Suprapubic skin (tissue), 4 donors: ENCODE data around the gene SPATA6. TPM values are rescaled to one million over a fixed set of nuclear protein-coding genes. Genes with fewer than 3 reads are reported as not detected.
"Not testable (repeated sequence)": the region's sequence is repeated elsewhere in the genome, so short reads cannot be mapped to it uniquely, and the experiment has no call there.

ENCODE experiments used
- DNase-seq, 2 donors: peaks; one replicate each; pipeline ENCODE4 v3.0.0-alpha.2; 2019; ENCODE audit warnings: low spot score in 2 of 2
- H3K27ac ChIP-seq: fragments of 200-600 bp; sonication (generic); one replicate; pipeline ENCODE4 v1.5.1; 2019
- H3K27me3 ChIP-seq: fragments of 200-600 bp; sonication (generic); one replicate; pipeline ENCODE4 v1.5.1; 2019
- H3K36me3 ChIP-seq: fragments of 200-600 bp; sonication (generic); one replicate; pipeline ENCODE4 v1.5.1; 2019
- H3K4me1 ChIP-seq: fragments of 200-600 bp; sonication (generic); one replicate; pipeline ENCODE4 v1.5.1; 2019
- H3K4me3 ChIP-seq: fragments of 200-600 bp; sonication (generic); one replicate; pipeline ENCODE4 v1.5.1; 2019; ENCODE audit warnings: mild to moderate bottlenecking
- H3K9me3 ChIP-seq: fragments of 200-600 bp; sonication (generic); one replicate; pipeline ENCODE4 v1.5.1; 2019
- EP300 ChIP-seq: sonication (generic); formaldehyde crosslinking; IDR thresholded peaks from one replicate; pipeline ENCODE4 v1.6.1; 2017; ENCODE audit warnings: antibody characterized with exemption
- POLR2A ChIP-seq, 2 donors: fragments of 450-650 bp; IDR thresholded peaks; one replicate each; pipeline ENCODE4 v1.6.1; 2017; ENCODE audit warnings: antibody characterized with exemption in 2 of 2, mild to moderate bottlenecking in 2 of 2, moderate library complexity in 2 of 2
- POLR2AphosphoS5 ChIP-seq, 3 donors: sonication (generic); formaldehyde crosslinking; IDR thresholded peaks; one replicate each; pipeline ENCODE4 v1.6.1; 2017; ENCODE audit warnings: antibody characterized with exemption in 3 of 3
- WGBS: methylation state at CpG from one replicate; pipeline ENCODE4 v1.1.5; 2018; 5-methylcytosine and 5-hydroxymethylcytosine counted together
- total RNA-seq, 4 donors: library from RNA; depleted of rRNA; stranded (reverse); fragments of >200 nt; gene quantifications; one replicate each; pipeline ENCODE4 v1.1.0, GENCODE V29; 2016
- TF ChIP-seq, protein P1 (sequence below), 2 donors: fragments of 200-600 bp in 1 of 2; fragments of 450-650 bp in 1 of 2; sonication (generic) in 1 of 2; IDR thresholded peaks; one replicate each; pipeline ENCODE4 v1.5.1; 2016 to 2019; ENCODE audit warnings: antibody characterized with exemption in 2 of 2, mild to moderate bottlenecking in 1 of 2, moderate library complexity in 1 of 2

The SPATA6 gene
- total RNA-seq, 4 donors from 2014 or later, result 7.0 to 44.2 (median 10.8) TPM

DNA sequence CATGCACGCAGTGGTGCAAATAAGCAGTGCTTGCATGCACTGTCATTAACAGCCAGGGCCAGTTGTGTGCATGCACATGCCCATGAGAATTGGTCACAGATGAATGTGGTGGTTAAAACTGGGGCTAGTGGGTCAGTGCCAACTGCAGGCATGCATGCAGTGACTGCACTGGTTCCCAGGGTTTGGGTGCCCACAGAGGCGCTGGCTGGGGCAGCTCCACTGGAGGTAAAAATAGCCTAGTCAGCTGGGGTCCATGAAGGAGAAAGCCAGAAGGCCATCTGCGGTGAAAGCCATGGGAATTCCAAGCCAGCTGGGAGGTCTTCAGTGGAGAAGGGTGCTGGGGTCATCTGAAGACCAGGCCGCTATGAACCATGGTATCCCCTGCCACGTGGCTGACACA, 179.3 kb downstream of the SPATA6 start:
- H3K4me3 ChIP-seq, result no peak overlapping the region
- H3K27ac ChIP-seq, result no peak overlapping the region
- H3K4me1 ChIP-seq, result no peaks in the 10 kb centered on the region
- TF ChIP-seq EP300 (no peak), POLR2A (IDR thresholded peaks at IDR 0.05) (no peak), POLR2AphosphoS5 (IDR thresholded peaks at IDR 0.05) (no peak)
- DNase-seq, result no peak
- no peaks in the 10 kb centered on the region for H3K9me3 ChIP-seq
- no peaks in the 10 kb centered on the region for H3K27me3 ChIP-seq
- no peaks in the 10 kb centered on the region for H3K36me3 ChIP-seq
- WGBS, result 92% methylated on average over 4 of the region's 5 CpGs

DNA sequence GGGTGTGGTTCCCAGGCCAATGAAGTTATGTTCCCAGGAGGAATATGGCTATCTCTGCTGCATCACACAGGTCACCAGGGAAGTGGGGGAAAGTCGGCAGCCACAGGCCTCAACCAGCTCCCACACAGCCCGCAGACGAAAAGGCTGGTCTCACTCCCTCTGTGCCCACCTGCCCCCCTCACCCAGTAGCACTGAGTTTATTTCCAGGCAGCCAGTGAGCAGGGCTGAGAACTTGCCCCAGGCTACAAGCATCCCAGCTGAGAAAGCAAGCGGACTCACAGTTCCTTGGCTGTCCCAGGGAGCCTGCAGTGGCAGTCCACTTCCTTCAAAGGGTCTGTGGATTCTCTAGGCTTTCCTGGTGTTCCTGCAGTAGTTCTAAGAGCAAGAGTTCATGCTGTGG, 180.6 kb downstream of the SPATA6 start:
- no CpG with 5 or more reads among the region's 4 CpGs for whole genome bisulfite sequencing
- DNase-seq, result no peak

DNA sequence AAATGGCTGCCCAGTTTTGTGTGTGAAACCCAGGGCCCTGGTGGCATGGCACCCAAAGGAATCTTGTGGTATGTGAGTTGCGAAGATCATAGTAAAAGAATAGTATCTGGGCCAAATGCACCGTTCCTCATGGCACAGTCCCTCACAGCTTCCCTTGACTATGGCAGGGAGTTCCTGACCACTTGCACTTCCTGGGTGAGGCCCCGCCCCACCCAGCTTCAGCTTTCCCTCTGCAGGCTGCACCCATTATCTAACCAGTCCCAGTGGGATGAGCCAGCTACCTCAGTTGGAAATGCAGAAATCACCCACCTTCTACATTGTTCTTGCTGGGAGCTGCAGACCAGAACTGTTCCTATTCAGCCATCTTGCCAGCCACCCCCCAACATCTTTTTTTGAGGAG, 186.5 kb downstream of the SPATA6 start:
- WGBS, result 90% methylated on average over 3 of the region's 3 CpGs

More for the DNA sequence above, 180.6 kb downstream of the SPATA6 start:
- no peak overlapping the region for H3K27ac ChIP-seq
- H3K9me3 ChIP-seq, result no peaks in the 10 kb centered on the region
- TF ChIP-seq POLR2AphosphoS5 (IDR thresholded peaks at IDR 0.05) (no peak), POLR2A (IDR thresholded peaks at IDR 0.05) (no peak), EP300 (no peak)
- TF ChIP-seq, protein P1, sequence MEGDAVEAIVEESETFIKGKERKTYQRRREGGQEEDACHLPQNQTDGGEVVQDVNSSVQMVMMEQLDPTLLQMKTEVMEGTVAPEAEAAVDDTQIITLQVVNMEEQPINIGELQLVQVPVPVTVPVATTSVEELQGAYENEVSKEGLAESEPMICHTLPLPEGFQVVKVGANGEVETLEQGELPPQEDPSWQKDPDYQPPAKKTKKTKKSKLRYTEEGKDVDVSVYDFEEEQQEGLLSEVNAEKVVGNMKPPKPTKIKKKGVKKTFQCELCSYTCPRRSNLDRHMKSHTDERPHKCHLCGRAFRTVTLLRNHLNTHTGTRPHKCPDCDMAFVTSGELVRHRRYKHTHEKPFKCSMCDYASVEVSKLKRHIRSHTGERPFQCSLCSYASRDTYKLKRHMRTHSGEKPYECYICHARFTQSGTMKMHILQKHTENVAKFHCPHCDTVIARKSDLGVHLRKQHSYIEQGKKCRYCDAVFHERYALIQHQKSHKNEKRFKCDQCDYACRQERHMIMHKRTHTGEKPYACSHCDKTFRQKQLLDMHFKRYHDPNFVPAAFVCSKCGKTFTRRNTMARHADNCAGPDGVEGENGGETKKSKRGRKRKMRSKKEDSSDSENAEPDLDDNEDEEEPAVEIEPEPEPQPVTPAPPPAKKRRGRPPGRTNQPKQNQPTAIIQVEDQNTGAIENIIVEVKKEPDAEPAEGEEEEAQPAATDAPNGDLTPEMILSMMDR (IDR thresholded peaks at IDR 0.05), result no peak
- no peak overlapping the region for H3K4me3 ChIP-seq
- H3K4me1 ChIP-seq, result no peaks in the 10 kb centered on the region
- no peaks in the 10 kb centered on the region for H3K36me3 ChIP-seq
- no peaks in the 10 kb centered on the region for H3K27me3 ChIP-seq

DNA sequence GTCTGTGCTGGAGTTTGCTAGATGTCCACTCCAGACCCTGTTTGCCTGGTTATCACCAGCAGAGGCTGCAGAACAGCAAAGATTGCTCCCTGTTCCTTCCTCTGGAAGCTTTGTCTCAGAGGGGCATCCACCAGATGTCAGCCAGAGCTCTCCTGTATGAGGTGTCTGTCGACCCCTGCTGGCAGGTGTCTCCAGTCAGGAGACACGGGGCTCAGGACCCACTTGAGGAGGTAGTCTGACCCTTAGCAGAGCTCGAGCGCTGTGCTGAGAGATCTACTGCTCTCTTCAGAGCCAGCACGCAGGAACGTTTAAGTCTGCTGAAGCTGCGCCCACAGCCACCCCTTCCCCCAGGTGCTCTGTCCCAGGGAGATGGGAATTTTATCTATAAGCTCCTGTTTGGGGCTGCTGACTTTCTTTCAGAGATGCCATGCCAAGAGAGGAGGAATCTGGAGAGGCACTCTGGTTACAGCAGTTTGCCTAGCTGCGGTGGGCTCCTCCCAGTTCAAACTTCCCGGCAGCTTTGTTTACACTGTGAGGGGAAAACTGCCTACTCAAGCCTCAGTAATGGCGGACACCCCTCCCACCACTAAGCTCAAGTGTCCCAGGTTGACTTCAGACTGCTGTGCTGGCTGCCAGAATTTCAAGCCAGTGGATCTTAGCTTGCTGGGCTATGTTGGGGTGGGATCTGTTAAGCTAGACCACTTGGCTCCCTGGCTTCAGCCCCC, 187.1 kb downstream of the SPATA6 start:
- H3K36me3 ChIP-seq, DNase-seq, H3K4me1 ChIP-seq, H3K27me3 ChIP-seq, H3K27ac ChIP-seq, H3K9me3 ChIP-seq, H3K4me3 ChIP-seq: not testable (repeated sequence)
- 87% methylated on average over 10 of the region's 10 CpGs for WGBS

More for the DNA sequence above, 186.5 kb downstream of the SPATA6 start:
- H3K4me3 ChIP-seq, result no peak overlapping the region
- H3K27me3 ChIP-seq, result no peaks in the 10 kb centered on the region
- TF ChIP-seq POLR2A (IDR thresholded peaks at IDR 0.05) (no peak), EP300 (no peak), POLR2AphosphoS5 (IDR thresholded peaks at IDR 0.05) (no peak)
- TF ChIP-seq, protein P1 (IDR thresholded peaks at IDR 0.05), result no peak
- H3K4me1 ChIP-seq, result no peaks in the 10 kb centered on the region
- no peaks in the 10 kb centered on the region for H3K9me3 ChIP-seq
- no peak overlapping the region for H3K27ac ChIP-seq
- no peaks in the 10 kb centered on the region for H3K36me3 ChIP-seq
- no peak for DNase-seq

DNA sequence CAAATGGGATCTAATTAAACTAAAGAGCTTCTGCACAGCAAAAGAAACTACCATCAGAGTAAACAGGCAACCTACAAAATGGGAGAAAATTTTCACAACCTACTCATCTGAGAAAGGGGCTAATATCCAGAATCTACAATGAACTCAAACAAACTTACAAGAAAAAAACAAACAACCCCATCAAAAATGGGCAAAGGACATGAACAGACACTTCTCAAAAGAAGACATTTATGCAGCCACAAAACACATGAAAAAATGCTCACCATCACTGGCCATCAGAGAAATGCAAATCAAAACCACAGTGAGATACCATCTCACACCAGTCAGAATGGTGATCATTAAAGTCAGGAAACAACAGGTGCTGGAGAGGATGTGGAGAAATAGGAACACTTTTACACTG, 189.7 kb downstream of the SPATA6 start:
- not testable (repeated sequence) for H3K9me3 ChIP-seq, H3K27me3 ChIP-seq, H3K27ac ChIP-seq, DNase-seq, H3K4me3 ChIP-seq, H3K4me1 ChIP-seq, H3K36me3 ChIP-seq

DNA sequence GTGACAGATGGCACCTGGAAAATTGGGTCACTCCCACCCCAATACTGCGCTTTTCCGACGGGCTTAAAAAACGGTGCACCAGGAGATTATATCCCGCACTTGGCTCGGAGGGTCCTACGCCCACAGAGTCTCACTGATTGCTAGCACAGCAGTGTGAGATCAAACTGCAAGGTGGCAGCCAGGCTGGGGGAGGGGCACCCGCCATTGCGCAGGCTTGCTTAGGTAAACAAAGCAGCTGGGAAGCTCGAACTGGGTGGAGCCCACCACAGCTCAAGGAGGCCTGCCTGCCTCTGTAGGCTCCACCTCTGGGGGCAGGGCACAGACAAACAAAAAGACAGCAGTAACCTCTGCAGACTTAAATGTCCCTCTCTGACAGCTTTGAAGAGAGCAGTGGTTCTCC, 194.6 kb downstream of the SPATA6 start:
- DNase-seq, H3K4me1 ChIP-seq, H3K4me3 ChIP-seq, H3K9me3 ChIP-seq, H3K27me3 ChIP-seq, H3K27ac ChIP-seq, H3K36me3 ChIP-seq: not testable (repeated sequence)
- WGBS, result 100% methylated on average over 2 of the region's 10 CpGs

DNA sequence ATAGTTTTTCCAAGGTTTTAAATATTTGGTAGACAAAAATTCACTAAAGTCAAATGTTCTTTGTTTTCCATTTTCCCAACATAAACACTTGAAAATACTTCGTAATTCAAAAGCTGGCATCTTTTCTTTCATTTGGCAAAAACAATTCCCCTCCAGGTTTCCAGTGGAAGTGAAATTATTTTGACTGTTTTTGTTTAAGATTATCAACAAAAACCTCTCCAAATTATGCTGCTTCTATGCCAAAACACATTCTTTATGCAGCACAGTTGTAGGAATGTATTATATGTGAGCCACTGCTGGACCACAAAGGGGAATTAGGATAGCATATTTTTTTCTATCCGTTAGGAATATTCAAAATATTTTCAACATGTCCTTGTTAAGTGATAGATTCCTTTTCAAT, 205.4 kb downstream of the SPATA6 start:
- Histone ChIP-seq H3K9me3 (no peaks in the 10 kb centered on the region), H3K36me3 (no peaks in the 10 kb centered on the region), H3K27me3 (no peaks in the 10 kb centered on the region), H3K4me3 (no peak overlapping the region), H3K4me1 (no peaks in the 10 kb centered on the region), H3K27ac (no peak overlapping the region)
- DNase-seq, result no peak
- TF ChIP-seq EP300 (no peak), POLR2A (IDR thresholded peaks at IDR 0.05) (no peak), POLR2AphosphoS5 (IDR thresholded peaks at IDR 0.05) (no peak)
- TF ChIP-seq, protein P1 (IDR thresholded peaks at IDR 0.05), result no peak
- 55% methylated on average over 2 of the region's 2 CpGs for WGBS
